ENCODE data around the gene RFX3.

Gene RFX3

GRCh38 chr9:3506164-3506563 is 19.6 kb downstream of the RFX3 start:
- H3K4me1 ChIP-seq (ENCODE audit: insufficient read depth, low read length, severe bottlenecking), result peaks cover 43% of the 10 kb centered on the region
- H2AFZ ChIP-seq (ENCODE audit: low read length), result no peak overlapping the region
- H3F3A ChIP-seq (ENCODE audit: insufficient read depth, low read length), result peaks cover 5% of the 10 kb centered on the region; the same call in 1 of the 2 replicates
- no peaks in the 10 kb centered on the region for H3K9me3 ChIP-seq (ENCODE audit: low read length)
- H3K9ac ChIP-seq (ENCODE audit: low read length), result no peak overlapping the region
- no peaks in the 10 kb centered on the region for H3K27me3 ChIP-seq (ENCODE audit: insufficient read depth, low read length)
- H3K4me2 ChIP-seq (ENCODE audit: low read length), result no peak overlapping the region
- no peaks in the 10 kb centered on the region for H3K9me2 ChIP-seq (ENCODE audit: low read depth, low read length)
- peaks cover 9% of the 10 kb centered on the region; the same call in 1 of the 2 replicates for H3K36me3 ChIP-seq (ENCODE audit: insufficient read depth, low read length)
- H3K79me2 ChIP-seq (ENCODE audit: insufficient read depth, low read length), result peaks cover 26% of the 10 kb centered on the region
- no peaks in the 10 kb centered on the region for H4K20me1 ChIP-seq (ENCODE audit: insufficient read depth, low read length)
- TF ChIP-seq CTCF (IDR thresholded peaks at IDR 0.05; ENCODE audit: low read length) (no peak), EZH2 (IDR thresholded peaks at IDR 0.05; ENCODE audit: borderline replicate concordance, low read length) (no peak)
- no peak overlapping the region for H3K4me3 ChIP-seq (ENCODE audit: low read depth, low read length, poor library complexity, severe bottlenecking)
- H3K27ac ChIP-seq (ENCODE audit: low read depth, low read length, poor library complexity, severe bottlenecking), result no peak overlapping the region

GRCh38 chr9:3502560-3503398 is 23.0 kb downstream of the RFX3 start:
- H3K36me3 ChIP-seq (ENCODE audit: insufficient read depth, low read length), result peaks cover 9% of the 10 kb centered on the region; the same call in 1 of the 2 replicates
- H3K9ac ChIP-seq (ENCODE audit: low read length), result no peak overlapping the region
- TF ChIP-seq CTCF (IDR thresholded peaks at IDR 0.05; ENCODE audit: low read length) (no peak), EZH2 (IDR thresholded peaks at IDR 0.05; ENCODE audit: borderline replicate concordance, low read length) (no peak)
- no peaks in the 10 kb centered on the region for H3K9me2 ChIP-seq (ENCODE audit: low read depth, low read length)
- H3F3A ChIP-seq (ENCODE audit: insufficient read depth, low read length), result peaks cover 5% of the 10 kb centered on the region; the same call in 1 of the 2 replicates
- no peak overlapping the region for H3K4me3 ChIP-seq (ENCODE audit: low read depth, low read length, poor library complexity, severe bottlenecking)
- no peaks in the 10 kb centered on the region for H4K20me1 ChIP-seq (ENCODE audit: insufficient read depth, low read length)
- peaks cover 39% of the 10 kb centered on the region for H3K4me1 ChIP-seq (ENCODE audit: insufficient read depth, low read length, severe bottlenecking)
- no peak overlapping the region for H3K27ac ChIP-seq (ENCODE audit: low read depth, low read length, poor library complexity, severe bottlenecking)
- H2AFZ ChIP-seq (ENCODE audit: low read length), result no peak overlapping the region
- no peaks in the 10 kb centered on the region for H3K9me3 ChIP-seq (ENCODE audit: low read length)
- peaks cover 9% of the 10 kb centered on the region; the same call in 1 of the 2 replicates for H3K79me2 ChIP-seq (ENCODE audit: insufficient read depth, low read length)
- H3K27me3 ChIP-seq (ENCODE audit: insufficient read depth, low read length), result no peaks in the 10 kb centered on the region
- H3K4me2 ChIP-seq (ENCODE audit: low read length), result no peak overlapping the region

GRCh38 chr9:3500044-3500443 is 25.8 kb downstream of the RFX3 start:
- Histone ChIP-seq H3K79me2 (ENCODE audit: insufficient read depth, low read length) (peaks cover 4% of the 10 kb centered on the region; the same call in 1 of the 2 replicates), H3K4me3 (ENCODE audit: low read depth, low read length, poor library complexity, severe bottlenecking) (peak overlapping the region; percentile 15), H2AFZ (ENCODE audit: low read length) (no peak overlapping the region), H3K36me3 (ENCODE audit: insufficient read depth, low read length) (0 out of 2 replicates have a peak, but pooled peaks cover 4% of the 10 kb centered on the region), H3K27ac (ENCODE audit: low read depth, low read length, poor library complexity, severe bottlenecking) (peak overlapping the region; percentile 55), H3K9me2 (ENCODE audit: low read depth, low read length) (no peaks in the 10 kb centered on the region), H3F3A (ENCODE audit: insufficient read depth, low read length) (no peaks in the 10 kb centered on the region), H3K4me1 (ENCODE audit: insufficient read depth, low read length, severe bottlenecking) (peaks cover 30% of the 10 kb centered on the region), H3K4me2 (ENCODE audit: low read length) (peak overlapping the region; percentile 33), H3K9ac (ENCODE audit: low read length) (peak overlapping the region; percentile 7; the same call in 1 of the 2 replicates), H3K9me3 (ENCODE audit: low read length) (no peaks in the 10 kb centered on the region), H3K27me3 (ENCODE audit: insufficient read depth, low read length) (no peaks in the 10 kb centered on the region), H4K20me1 (ENCODE audit: insufficient read depth, low read length) (no peaks in the 10 kb centered on the region)
- TF ChIP-seq EZH2 (IDR thresholded peaks at IDR 0.05; ENCODE audit: borderline replicate concordance, low read length), result no peak
- no peak for TF ChIP-seq CTCF (IDR thresholded peaks at IDR 0.05; ENCODE audit: low read length)

Data from OCI-LY1 (cell line).